CD8-positive, alpha-beta memory T cell (primary cell): ENCODE data around the gene QSOX1. TPM values are rescaled to one million over a fixed set of nuclear protein-coding genes. Genes with fewer than 3 reads are reported as not detected.

Experiments used
- CTCF ChIA-PET: fragments of 350-600 bp; sonication (Branson Sonifier 250); formaldehyde crosslinking; loops from one replicate; lab custom pipeline; 2021; ENCODE audit warnings: antibody characterized with exemption; lab: Charles Lee
- POLR2A ChIA-PET: fragments of 350-600 bp; sonication (Branson Sonifier 250); formaldehyde crosslinking; loops from one replicate; lab custom pipeline; 2021; ENCODE audit warnings: antibody characterized with exemption; lab: Charles Lee
- DNase-seq, 5 donors: peaks; one replicate each; pipeline versions ENCODE4 v3.0.0 to v3.0.0-alpha.2; 2020 to 2022; ENCODE audit warnings: mixed read lengths in 1 of 5
- H3K27ac ChIP-seq: one replicate; pipeline ENCODE4 v1.7.0; 2013; ENCODE audit warnings: low read depth, mild to moderate bottlenecking, low read length, moderate library complexity
- H3K27me3 ChIP-seq: 2 replicates; pipeline ENCODE4 v1.7.0; 2013; ENCODE audit warnings: low read length, mild to moderate bottlenecking; ENCODE audit not compliant: insufficient read depth, poor library complexity, severe bottlenecking
- H3K36me3 ChIP-seq: 2 replicates; pipeline ENCODE4 v1.7.0; 2013; ENCODE audit warnings: mild to moderate bottlenecking, low read length, moderate library complexity; ENCODE audit not compliant: insufficient read depth
- H3K4me1 ChIP-seq: 2 replicates; pipeline ENCODE4 v1.7.0; 2013; ENCODE audit warnings: mild to moderate bottlenecking, low read length, moderate library complexity; ENCODE audit not compliant: insufficient read depth
- H3K4me3 ChIP-seq: 2 replicates; pipeline ENCODE4 v1.7.0; 2013; ENCODE audit warnings: mild to moderate bottlenecking, low read length
- H3K9me3 ChIP-seq: 2 replicates; pipeline ENCODE4 v1.7.0; 2013; ENCODE audit warnings: mild to moderate bottlenecking, low read length
- H3K27ac Mint-ChIP-seq, 8 donors: one replicate each; pipeline ENCODE4 v1.8.0; 2020 to 2021; ENCODE audit warnings: mixed read lengths in 8 of 8, mild to moderate bottlenecking in 6 of 8, inconsistent platforms in 3 of 8, moderate library complexity in 3 of 8
- H3K27me3 Mint-ChIP-seq, 2 donors: one replicate each; pipeline ENCODE4 v1.8.0; 2020 to 2021; ENCODE audit warnings: mixed read lengths in 2 of 2, mild to moderate bottlenecking in 1 of 2, moderate library complexity in 1 of 2
- H3K36me3 Mint-ChIP-seq, 3 donors: one replicate each; pipeline ENCODE4 v1.8.0; 2020 to 2021; ENCODE audit warnings: mixed read lengths in 3 of 3, inconsistent platforms in 1 of 3, mild to moderate bottlenecking in 1 of 3
- H3K4me1 Mint-ChIP-seq, 3 donors: one replicate each; pipeline ENCODE4 v1.8.0; 2020 to 2021; ENCODE audit warnings: mixed read lengths in 3 of 3, inconsistent platforms in 1 of 3, mild to moderate bottlenecking in 1 of 3
- H3K4me3 Mint-ChIP-seq, 7 donors: one replicate each; pipeline ENCODE4 v1.8.0; 2020 to 2021; ENCODE audit warnings: mixed read lengths in 7 of 7, mild to moderate bottlenecking in 6 of 7, moderate library complexity in 4 of 7, inconsistent platforms in 2 of 7
- H3K9me3 Mint-ChIP-seq, 5 donors: one replicate each; pipeline ENCODE4 v1.8.0; 2020 to 2022; ENCODE audit warnings: mixed read lengths in 5 of 5, mild to moderate bottlenecking in 3 of 5, moderate library complexity in 2 of 5, inconsistent platforms in 1 of 5
- polyA plus RNA-seq: library from polyadenylated mRNA; unstranded; fragments of 300-500 nt; fragmentation: Illumina TruSeq; gene quantifications from one replicate; pipeline ENCODE4 v1.2.3, GENCODE V29; 2021
- total RNA-seq, 2 experiments: library from RNA; stranded (reverse); gene quantifications; one replicate each; pipeline ENCODE4 v1.2.3, GENCODE V29; 2021

The QSOX1 gene
- total and polyA plus RNA-seq, 3 experiments from 2014 or later = 14.2 to 33.3 (median 32.9) TPM

- DNase-seq = no peak
- Mint-ChIP-seq H3K4me3 (peak overlapping the region in 6 of 7 donors; percentile 12 to 93 (median 86)), H3K9me3 (no peaks in the 10 kb centered on the region), H3K27me3 (no peaks in the 10 kb centered on the region), H3K27ac (peak overlapping the region in 4 of 8 donors; percentile 6 to 92 (median 85)), H3K4me1 (peaks cover 25 to 38% (median 34%) of the 10 kb centered on the region in 3 donors), H3K36me3 (peaks cover 0 to 1% (median 0%) of the 10 kb centered on the region in 3 donors)
- Histone ChIP-seq H3K4me3 (no peak overlapping the region), H3K4me1 (peaks cover 18% of the 10 kb centered on the region), H3K27me3 (no peaks in the 10 kb centered on the region), H3K27ac (no peak overlapping the region), H3K36me3 (no peaks in the 10 kb centered on the region), H3K9me3 (no peaks in the 10 kb centered on the region)
- ChIA-PET CTCF (no interaction called here), POLR2A (interaction anchor here (0.5 kb wide), 1 partner anchor 338 kb away, joined by 3 read pairs; no protein-coding TSS in a partner anchor)
These were observed 1.6 kb upstream of the QSOX1 start for GRCh38 chr1:180153032-180153431.

DNA sequence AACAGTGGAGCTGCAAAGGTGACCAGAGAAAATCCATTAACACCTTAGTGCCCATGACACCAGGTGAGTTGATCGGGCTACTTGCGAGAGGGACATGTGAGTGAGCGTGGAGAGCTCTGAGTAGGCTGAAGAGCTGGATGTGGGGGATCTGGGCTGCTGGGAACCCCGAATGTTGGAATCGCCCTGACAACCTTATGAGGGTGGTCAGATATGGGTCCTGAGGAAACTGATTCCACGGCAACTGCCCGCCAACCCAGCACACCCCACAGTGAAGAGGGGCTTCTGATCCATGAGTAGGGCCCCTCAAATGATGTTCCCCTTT, 705 bp upstream of the QSOX1 start:
- H3K27me3 ChIP-seq = no peaks in the 10 kb centered on the region
- no peak for DNase-seq
- peak overlapping the region; percentile 55 for H3K27ac ChIP-seq
- peaks cover 28 to 42% (median 38%) of the 10 kb centered on the region in 3 donors for H3K4me1 Mint-ChIP-seq
- no peaks in the 10 kb centered on the region for H3K9me3 Mint-ChIP-seq
- H3K27ac Mint-ChIP-seq = peak overlapping the region; percentile 75 to 91 (median 86)
- H3K27me3 Mint-ChIP-seq = no peaks in the 10 kb centered on the region
- H3K4me3 ChIP-seq = peak overlapping the region; percentile 81
- H3K9me3 ChIP-seq = no peaks in the 10 kb centered on the region
- peaks cover 0 to 3% (median 3%) of the 10 kb centered on the region in 3 donors for H3K36me3 Mint-ChIP-seq
- H3K4me3 Mint-ChIP-seq = peak overlapping the region; percentile 83 to 93 (median 90)
- ChIA-PET POLR2A (interaction anchor here (1.0 to 2.0 kb wide), 3 partner anchors 272 to 348 kb away, joined by 3 to 6 read pairs (median 4); partner anchors contain the start of gene TOR1AIP1), CTCF (no interaction called here)
- H3K4me1 ChIP-seq = peaks cover 18% of the 10 kb centered on the region
- H3K36me3 ChIP-seq = no peaks in the 10 kb centered on the region

DNA sequence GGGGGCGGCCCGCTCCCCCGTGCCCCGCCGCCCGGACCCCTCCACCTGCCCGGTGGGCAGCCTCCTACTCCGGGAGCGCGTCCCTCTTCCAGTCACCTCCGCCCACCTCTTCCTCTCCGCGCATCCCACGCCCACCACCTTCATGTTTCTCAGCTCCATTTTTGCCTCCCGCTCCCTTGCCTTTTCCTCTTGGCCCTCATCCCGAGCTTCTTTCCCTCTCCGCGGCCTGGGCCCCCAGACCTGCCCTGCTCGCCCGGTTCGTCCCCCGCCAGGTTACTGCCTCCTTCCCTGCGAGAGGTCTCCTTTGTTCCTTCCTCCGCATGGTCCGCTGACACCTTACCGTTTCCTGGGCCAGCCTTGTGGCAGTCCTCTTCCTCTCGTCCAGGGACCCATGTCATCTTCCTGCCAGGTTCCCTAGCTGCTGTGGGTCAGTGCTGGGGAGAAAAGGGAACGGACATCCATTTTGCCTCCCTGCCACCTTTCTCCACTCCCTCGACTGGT, 563 bp downstream of the QSOX1 start:
- H3K4me3 Mint-ChIP-seq = peak overlapping the region; percentile 76 to 96 (median 88)
- CTCF ChIA-PET = interaction anchor here (1.1 kb wide), 1 partner anchor 13 kb away, joined by 3 read pairs; no protein-coding TSS in a partner anchor
- H3K27ac Mint-ChIP-seq = peak overlapping the region; percentile 61 to 98 (median 90)
- peak overlapping the region; percentile 58 for H3K27ac ChIP-seq
- DNase-seq = no peak
- no peaks in the 10 kb centered on the region for H3K27me3 ChIP-seq
- peaks cover 0 to 4% (median 3%) of the 10 kb centered on the region in 3 donors for H3K36me3 Mint-ChIP-seq
- H3K9me3 ChIP-seq = no peaks in the 10 kb centered on the region
- no peaks in the 10 kb centered on the region for H3K9me3 Mint-ChIP-seq
- peaks cover 18% of the 10 kb centered on the region for H3K4me1 ChIP-seq
- POLR2A ChIA-PET = interaction anchor here (0.8 to 2.0 kb wide), 4 partner anchors 273 to 347 kb away, joined by 3 to 6 read pairs (median 4); partner anchors contain the start of gene TOR1AIP1
- H3K36me3 ChIP-seq = no peaks in the 10 kb centered on the region
- peak overlapping the region; percentile 86 for H3K4me3 ChIP-seq
- H3K4me1 Mint-ChIP-seq = peaks cover 28 to 42% (median 38%) of the 10 kb centered on the region in 3 donors
- no peaks in the 10 kb centered on the region for H3K27me3 Mint-ChIP-seq

- Mint-ChIP-seq H3K9me3 (no peaks in the 10 kb centered on the region), H3K27me3 (no peaks in the 10 kb centered on the region), H3K36me3 (peaks cover 0 to 4% (median 3%) of the 10 kb centered on the region in 3 donors), H3K27ac (peak overlapping the region in 6 of 8 donors; percentile 20 to 93 (median 76)), H3K4me3 (peak overlapping the region; percentile 32 to 96 (median 88)), H3K4me1 (peaks cover 28 to 42% (median 38%) of the 10 kb centered on the region in 3 donors)
- Histone ChIP-seq H3K9me3 (no peaks in the 10 kb centered on the region), H3K27me3 (no peaks in the 10 kb centered on the region), H3K36me3 (no peaks in the 10 kb centered on the region), H3K4me1 (peaks cover 18% of the 10 kb centered on the region), H3K27ac (no peak overlapping the region), H3K4me3 (no peak overlapping the region)
- DNase-seq = no peak
- ChIA-PET POLR2A (interaction anchor here (0.8 kb wide), 1 partner anchor 342 kb away, joined by 3 read pairs; no protein-coding TSS in a partner anchor), CTCF (no interaction called here)
These were observed 1.5 kb downstream of the QSOX1 start for GRCh38 chr1:180156201-180156600.

DNA sequence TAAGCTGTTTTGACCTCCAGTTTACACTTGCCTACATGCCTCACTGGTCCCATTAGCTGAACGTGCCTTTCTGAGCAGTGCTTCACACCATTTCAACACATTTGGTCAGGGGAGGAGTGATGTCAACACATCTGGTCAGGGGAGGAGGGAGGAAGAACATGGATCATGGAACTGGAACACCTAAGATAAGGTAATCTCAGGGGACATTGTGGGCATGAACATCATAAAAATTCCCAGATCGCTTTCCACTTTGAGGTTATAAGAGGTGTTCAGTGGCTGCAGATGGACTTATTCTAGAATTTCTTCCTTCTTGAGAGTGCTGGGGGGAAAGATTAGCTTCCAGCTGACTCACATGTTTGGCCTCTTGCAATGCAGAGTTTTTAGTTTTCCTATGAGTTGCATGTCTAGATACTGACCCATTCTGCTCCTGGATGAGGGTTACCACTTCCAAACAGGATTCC, 2.0 kb downstream of the QSOX1 start:
- Histone ChIP-seq H3K4me3 (no peak overlapping the region), H3K27me3 (no peaks in the 10 kb centered on the region), H3K4me1 (peaks cover 18% of the 10 kb centered on the region), H3K27ac (no peak overlapping the region), H3K36me3 (no peaks in the 10 kb centered on the region), H3K9me3 (no peaks in the 10 kb centered on the region)
- Mint-ChIP-seq H3K27me3 (no peaks in the 10 kb centered on the region), H3K27ac (peak overlapping the region in 5 of 8 donors; percentile 9 to 93 (median 62)), H3K36me3 (peaks cover 0 to 4% (median 3%) of the 10 kb centered on the region in 3 donors), H3K4me3 (peak overlapping the region in 6 of 7 donors; percentile 1 to 83 (median 40)), H3K4me1 (peaks cover 28 to 42% (median 38%) of the 10 kb centered on the region in 3 donors), H3K9me3 (no peaks in the 10 kb centered on the region)
- no peak for DNase-seq
- CTCF ChIA-PET = no interaction called here
- POLR2A ChIA-PET = no interaction called here

DNA sequence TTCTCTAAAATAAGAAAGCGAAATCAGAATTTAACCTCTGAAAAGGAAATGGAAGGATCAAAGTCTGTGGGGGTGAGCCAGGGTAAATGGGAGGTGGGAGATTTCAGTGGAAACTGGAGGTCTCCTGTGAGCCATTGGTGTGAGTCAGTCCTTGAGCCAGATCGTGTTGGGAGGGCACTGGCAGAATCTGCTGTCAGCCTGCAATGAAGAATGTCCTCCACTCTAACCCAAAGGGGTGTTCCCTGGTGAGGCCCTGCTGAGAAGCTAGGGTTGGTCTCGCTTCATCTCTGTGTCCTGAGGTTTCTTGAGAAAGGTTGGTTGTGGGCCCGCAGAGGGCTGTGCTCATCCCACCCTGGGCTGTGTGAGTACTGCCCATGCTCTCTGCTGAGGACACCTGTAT, 2.4 kb downstream of the QSOX1 start:
- Histone ChIP-seq H3K36me3 (no peaks in the 10 kb centered on the region), H3K4me1 (peaks cover 18% of the 10 kb centered on the region), H3K9me3 (no peaks in the 10 kb centered on the region), H3K27me3 (no peaks in the 10 kb centered on the region), H3K27ac (no peak overlapping the region), H3K4me3 (no peak overlapping the region)
- no peaks in the 10 kb centered on the region for H3K27me3 Mint-ChIP-seq
- DNase-seq = no peak
- no peaks in the 10 kb centered on the region for H3K9me3 Mint-ChIP-seq
- CTCF ChIA-PET = no interaction called here
- H3K27ac Mint-ChIP-seq = peak overlapping the region in 4 of 8 donors; percentile 9 to 74 (median 62)
- peak overlapping the region in 2 of 7 donors; percentile 57 to 83 for H3K4me3 Mint-ChIP-seq
- H3K4me1 Mint-ChIP-seq = peaks cover 28 to 42% (median 38%) of the 10 kb centered on the region in 3 donors
- POLR2A ChIA-PET = no interaction called here
- H3K36me3 Mint-ChIP-seq = peaks cover 0 to 4% (median 3%) of the 10 kb centered on the region in 3 donors

- peak overlapping the region in 2 of 7 donors; percentile 57 to 83 for H3K4me3 Mint-ChIP-seq
- H3K27me3 Mint-ChIP-seq = no peaks in the 10 kb centered on the region
- peak overlapping the region in 1 of 8 donors; percentile 74 for H3K27ac Mint-ChIP-seq
- peaks cover 28 to 42% (median 38%) of the 10 kb centered on the region in 3 donors for H3K4me1 Mint-ChIP-seq
- H3K9me3 Mint-ChIP-seq = no peaks in the 10 kb centered on the region
- H3K36me3 Mint-ChIP-seq = peaks cover 0 to 4% (median 3%) of the 10 kb centered on the region in 3 donors
- no peak for DNase-seq
- no peaks in the 10 kb centered on the region for H3K9me3 ChIP-seq
- no peak overlapping the region for H3K27ac ChIP-seq
- H3K36me3 ChIP-seq = no peaks in the 10 kb centered on the region
- CTCF ChIA-PET = no interaction called here
- H3K4me3 ChIP-seq = no peak overlapping the region
- H3K27me3 ChIP-seq = no peaks in the 10 kb centered on the region
- POLR2A ChIA-PET = no interaction called here
- H3K4me1 ChIP-seq = peaks cover 18% of the 10 kb centered on the region
These were observed 2.9 kb downstream of the QSOX1 start for GRCh38 chr1:180157576-180158057.
